Left renal pelvis (tissue), 4 donors: ENCODE results near the gene PLAAT3. TPM values are rescaled to one million over a fixed set of nuclear protein-coding genes. Genes with fewer than 3 reads are reported as not detected.
A peak's percentile ranks its signal among the peaks of the same experiment; 100 is the strongest.
"Not testable (repeated sequence)": the region's sequence is repeated elsewhere in the genome, so short reads cannot be mapped to it uniquely, and the experiment has no call there.

Experiments used
- DNase-seq, 4 donors: peaks; one replicate each; pipeline ENCODE4 v3.0.0-alpha.2; 2013; ENCODE audit warnings: low read depth in 4 of 4, low spot score in 3 of 4
- polyA plus RNA-seq, 4 donors: library from polyadenylated mRNA; unstranded; fragments of 120-200 nt; gene quantifications; one replicate each; pipeline ENCODE4 v1.2.1, GENCODE V29; 2013; ENCODE audit not compliant: insufficient read length in 4 of 4

PLAAT3 gene
- polyA plus RNA-seq, 4 donors: 9.4 to 23.0 (median 13.2) TPM

- no peak for DNase-seq
These were observed 42.1 kb downstream of the PLAAT3 start for GRCh38 chr11:63572026-63572688.

DNA sequence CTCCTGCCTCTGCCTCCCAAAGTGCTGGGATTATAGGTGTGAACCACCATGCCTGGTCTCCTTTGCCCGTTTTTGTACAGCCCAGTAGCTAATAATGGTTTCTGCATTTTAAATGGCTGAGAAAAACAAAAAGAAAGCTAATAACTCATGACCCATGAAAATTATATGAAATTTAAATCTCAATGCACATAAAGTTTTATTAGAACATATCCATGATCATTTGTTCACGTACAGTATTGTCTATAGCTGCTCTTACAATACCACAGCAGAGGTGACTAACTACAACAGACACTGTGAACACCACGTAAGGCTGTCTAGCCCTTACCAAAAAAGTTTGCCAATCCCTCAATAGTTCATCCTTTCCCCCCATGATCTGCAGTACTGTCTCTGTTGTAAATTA is 44.7 kb downstream of the PLAAT3 start:
- DNase-seq: no peak

GRCh38 chr11:63567044-63567840 is 47.0 kb downstream of the PLAAT3 start:
- DNase-seq: peak in 2 of 4 donors; percentile 43 to 65

DNA sequence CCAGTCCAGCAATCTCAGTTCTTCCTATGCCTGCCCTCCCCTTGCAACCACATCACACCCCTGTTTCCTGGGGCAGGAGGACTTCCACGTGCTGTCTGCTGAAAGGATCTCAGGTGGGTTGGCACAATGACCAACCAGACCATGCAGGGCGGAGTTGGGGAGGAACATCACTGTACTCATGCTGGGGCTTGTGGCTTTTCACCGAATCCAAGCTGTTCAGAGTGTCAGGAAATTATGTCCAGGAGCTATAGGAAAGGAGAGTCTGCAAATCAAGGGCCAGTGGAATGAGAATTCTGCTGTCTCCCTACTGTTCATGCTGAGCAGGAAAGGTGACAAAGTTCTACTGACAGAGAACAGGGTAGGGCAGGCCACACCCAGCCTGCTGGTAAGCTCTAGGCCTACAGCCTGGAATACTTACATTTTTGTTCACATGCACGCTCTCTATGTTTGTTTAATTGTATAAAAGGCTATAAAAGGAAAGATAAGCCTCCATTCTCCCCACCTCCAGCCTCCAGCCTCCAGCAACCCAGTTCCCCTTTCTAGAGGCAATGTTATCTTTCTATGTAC is 49.4 kb downstream of the PLAAT3 start:
- DNase-seq: no peak

- DNase-seq: peak in 1 of 4 donors; percentile 36
These were observed 50.0 kb downstream of the PLAAT3 start for GRCh38 chr11:63564056-63564774.

GRCh38 chr11:63563201-63564055 is 50.8 kb downstream of the PLAAT3 start, which contains the start of gene PLAAT2:
TSS of gene PLAAT2 (minus strand) at chr11:63563379. CDS start at chr11:63563324, 55 bp downstream.
- no peak for DNase-seq

DNA sequence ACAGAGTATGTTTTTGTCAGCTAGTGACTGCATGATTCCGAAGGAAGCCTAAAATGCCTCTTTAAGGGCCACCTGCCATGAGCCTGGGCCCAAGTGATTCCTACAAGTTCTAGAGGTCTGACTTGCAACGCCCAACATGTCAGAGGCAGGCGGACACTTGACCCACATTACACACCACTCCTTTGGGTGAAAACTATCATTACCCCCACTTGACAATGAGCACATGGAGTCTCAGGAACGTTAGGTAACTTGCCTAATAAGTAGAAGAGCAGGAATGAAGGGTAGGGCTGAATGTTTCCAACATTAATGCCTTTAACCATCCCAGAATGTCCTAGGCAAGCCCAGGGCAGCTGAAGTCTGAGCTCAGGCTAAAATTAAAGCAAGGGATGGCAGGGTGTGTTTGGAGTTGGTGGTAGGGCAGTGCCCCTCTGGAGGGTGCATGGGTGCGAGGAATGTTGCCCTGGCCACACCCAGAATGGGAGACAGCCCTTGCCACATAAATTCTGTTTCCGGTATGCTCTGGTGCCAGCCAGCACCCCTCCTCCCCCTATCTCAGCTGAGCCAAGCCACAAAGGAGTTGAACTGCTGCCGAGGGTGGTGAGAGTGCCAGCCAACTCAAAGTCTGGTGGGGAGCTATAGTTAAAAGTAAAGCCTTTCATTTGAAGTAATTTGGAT is 53.6 kb downstream of the PLAAT3 start:
- DNase-seq: no peak

DNA sequence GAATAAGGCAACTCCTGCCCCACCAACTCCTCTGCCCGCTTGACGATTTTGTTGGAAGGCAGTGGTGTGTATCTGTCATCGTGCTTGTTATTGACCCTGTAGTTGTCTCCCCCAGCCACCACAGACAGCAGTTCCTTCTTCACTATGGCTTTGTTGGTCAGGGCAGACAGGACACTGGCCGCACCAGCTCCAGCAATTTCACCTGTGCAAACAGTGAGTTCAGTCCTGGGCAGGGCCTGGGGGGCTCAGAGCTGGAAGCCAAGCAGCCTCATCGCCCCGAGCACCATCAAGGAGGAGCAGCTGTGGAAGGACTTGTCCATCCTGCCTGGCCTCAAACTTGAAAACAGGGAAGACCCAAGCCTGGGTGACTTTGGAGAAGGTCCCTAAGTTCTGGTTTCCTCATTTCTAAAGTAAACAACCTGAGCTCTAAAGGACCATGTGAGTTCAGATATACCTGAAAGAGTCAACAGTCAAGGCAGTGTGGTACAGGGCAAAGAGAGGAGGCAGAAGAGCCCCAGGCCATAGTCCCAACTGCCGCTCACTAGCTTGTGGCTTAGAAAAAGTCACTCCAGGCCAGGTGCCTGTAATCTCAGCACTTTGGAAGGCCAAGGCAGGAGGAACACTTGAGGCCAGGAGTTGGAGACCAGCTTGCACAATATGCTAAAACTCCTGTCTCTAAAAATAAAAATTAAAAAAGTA is 55.6 kb downstream of the PLAAT3 start:
- DNase-seq: no peak

GRCh38 chr11:63557570-63557969 is 56.7 kb downstream of the PLAAT3 start:
- no peak for DNase-seq

DNA sequence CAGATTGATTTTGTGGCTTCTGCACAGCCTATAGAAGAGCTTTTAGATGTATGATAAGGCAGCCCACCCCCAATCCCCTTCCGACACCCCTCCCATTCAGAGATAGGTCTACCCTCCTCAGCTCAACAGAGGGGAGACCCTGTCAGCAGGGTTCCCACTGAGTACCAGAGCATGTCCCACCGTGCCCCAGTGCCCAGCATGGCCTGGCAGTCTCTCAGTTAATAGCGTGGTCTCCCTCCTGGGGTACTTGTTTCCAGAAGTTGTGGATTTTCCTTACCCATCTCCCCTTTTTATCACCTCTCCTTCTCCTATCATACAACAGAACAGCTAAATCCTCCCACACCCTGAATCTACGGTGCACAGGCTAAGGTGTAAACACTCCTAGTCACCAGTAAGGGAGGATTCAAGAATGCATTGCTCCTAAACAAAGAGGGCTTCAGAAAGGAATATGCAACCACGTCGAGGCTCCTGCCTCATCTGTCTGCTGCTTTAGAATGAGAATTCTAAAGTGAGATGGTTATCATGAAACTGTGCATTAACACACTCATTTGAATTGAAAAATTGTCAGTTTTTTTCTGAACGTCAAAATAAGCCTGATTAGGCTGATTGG is 57.7 kb downstream of the PLAAT3 start:
- no peak for DNase-seq

- no peak for DNase-seq
These were observed 59.4 kb downstream of the PLAAT3 start for GRCh38 chr11:63554877-63555223.

DNA sequence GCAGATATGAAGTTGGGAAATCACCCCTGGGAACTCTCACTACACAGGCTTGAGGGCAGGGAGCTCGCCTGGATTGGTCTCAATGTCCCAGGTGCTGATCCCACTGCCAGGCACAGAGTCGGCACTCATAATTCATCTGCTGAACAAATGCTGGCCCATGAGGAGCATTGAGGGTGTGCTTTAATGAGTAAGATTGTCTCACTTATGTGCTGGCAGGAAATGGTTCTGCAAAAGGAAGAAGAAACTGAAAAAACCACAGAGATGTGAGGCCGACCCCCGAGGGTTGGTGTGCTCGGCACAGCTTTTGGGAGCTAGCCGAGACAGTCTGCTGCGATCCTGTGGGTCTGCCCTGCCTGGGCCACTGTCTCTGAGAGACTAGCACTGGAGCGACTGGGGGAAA is 60.5 kb downstream of the PLAAT3 start:
- no peak for DNase-seq

- no peak for DNase-seq
These were observed 61.3 kb downstream of the PLAAT3 start for GRCh38 chr11:63552921-63553320.

DNA sequence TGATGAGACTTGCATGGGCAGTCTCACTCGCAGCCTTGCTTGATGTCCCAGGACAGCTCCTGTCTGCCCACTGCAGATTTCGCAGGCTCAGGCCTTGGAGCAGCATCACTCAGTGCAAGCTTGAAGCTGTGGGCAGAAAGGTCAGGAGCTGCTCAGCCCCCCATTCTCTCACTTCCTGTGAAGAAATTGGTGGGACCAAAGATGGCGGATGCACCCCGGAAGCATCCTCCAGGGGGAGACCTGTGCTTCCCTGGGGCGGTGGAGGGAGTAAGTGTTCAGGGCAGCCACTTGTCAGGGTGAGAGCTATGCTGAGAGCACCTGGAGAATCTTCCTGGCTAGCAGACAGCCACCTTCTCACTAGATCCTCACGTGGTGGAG is 62.4 kb downstream of the PLAAT3 start:
- DNase-seq: no peak

DNA sequence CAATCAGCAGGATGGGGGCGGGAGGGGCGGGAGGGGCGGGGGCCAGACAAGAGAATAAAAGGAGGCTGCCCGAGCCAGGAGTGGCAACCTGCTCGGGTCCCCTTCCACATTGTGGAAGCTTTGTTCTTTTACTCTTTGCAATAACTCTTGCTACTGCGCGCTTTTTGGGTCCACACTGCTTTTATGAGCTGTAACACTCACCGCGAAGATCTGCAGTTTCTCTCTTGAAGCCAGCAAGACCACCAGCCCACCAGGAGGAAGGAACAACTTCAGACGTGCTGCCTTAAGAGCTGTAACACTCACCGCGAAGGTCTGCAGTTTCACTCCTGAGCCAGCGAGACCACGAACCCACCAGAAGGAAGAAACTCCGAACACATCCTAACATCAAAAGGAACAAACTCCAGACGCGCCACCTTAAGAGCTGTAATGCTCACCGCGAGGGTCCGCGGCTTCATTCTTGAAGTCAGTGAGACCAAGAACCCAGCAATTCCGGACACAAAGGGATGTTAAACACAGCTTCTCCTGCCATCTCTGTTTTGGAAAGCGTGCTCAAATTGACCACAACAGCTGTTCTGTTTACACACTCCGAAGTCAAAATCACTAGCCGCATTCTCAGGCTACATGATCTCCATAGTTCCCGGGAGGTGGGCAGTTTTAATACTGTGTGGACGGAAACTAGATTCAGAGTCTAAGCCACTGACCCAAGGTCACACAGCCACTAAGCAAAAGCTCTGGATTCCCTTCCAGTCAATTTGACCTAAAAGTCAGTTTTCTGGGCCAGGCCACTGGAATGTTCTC is 62.9 kb downstream of the PLAAT3 start:
- DNase-seq: no peak

DNA sequence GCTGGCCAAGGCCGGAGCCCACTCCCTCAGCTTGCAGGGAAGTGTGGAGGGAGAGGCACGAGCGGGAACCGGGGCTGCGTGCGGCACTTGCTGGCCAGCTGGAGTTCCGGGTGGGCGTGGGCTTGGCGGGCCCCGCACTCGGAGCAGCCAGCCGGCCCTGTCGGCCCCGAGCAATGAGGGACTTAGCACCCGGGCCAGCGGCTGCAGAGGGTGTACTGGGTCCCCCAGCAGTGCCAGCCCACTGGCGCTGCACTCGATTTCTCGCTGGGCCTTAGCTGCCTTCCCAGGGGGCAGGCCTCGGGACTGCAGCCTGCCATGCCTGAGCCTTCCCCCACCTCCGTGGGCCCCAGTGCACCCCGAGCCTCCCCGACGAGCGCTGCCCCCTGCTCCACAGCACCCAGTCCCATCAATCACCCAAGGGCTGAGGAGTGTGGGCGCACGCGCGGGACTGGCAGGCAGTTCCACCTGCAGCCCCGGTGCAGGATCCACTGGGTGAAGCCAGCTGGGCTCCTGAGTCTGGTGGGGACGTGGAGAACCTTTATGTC is 64.0 kb downstream of the PLAAT3 start:
- DNase-seq: not testable (repeated sequence)

- no peak for DNase-seq
These were observed 64.8 kb downstream of the PLAAT3 start for GRCh38 chr11:63549411-63549810.

DNA sequence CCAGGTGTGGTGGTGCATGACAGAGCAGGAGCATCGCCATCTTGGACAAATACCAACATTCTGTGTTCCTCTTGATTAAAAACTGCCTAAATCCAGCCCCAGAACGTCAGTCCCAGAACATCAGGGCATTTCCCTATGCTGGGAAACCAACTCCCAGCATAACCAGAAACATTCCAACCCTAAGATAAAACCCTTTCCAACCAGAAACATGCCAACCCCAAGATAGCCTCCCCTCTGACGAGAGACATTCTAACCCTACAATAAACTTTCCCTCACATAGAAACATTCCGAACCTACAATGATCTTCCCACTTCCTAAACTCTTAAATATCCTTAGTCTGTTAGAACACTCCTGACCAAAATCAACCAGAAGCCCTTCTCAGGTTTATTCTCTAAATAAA is 66.1 kb downstream of the PLAAT3 start:
- DNase-seq: no peak
